GM19372 (cell line): ENCODE data around the gene PYGM.
"Not testable (repeated sequence)": the region's sequence is repeated elsewhere in the genome, so short reads cannot be mapped to it uniquely, and the experiment has no call there.

Source experiments
- ATAC-seq: cut with Tn5 transposase; IDR thresholded peaks from one replicate; pipeline ENCODE4 v1.9.1; 2021; ENCODE audit warnings: mild to moderate bottlenecking, low read depth, moderate library complexity; ENCODE audit not compliant: unreplicated experiment

PYGM gene

DNA sequence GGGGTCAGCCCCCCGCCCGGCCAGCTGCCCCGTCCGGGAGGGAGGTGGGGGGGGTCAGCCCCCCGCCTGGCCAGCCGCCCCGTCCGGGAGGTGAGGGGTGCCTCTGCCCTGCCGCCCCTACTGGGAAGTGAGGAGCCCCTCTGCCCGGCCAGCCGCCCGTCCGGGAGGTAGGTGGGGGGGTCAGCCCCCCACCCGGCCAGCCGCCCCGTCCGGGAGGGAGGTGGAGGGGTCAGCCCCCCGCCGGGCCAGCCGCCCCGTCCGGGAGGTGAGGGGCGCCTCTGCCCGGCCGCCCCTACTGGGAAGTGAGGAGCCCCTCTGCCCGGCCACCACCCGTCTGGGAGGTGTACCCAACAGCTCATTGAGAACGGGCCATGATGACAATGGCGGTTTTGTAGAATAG, 57.8 kb downstream of the PYGM start:
- not testable (repeated sequence) for ATAC-seq

DNA sequence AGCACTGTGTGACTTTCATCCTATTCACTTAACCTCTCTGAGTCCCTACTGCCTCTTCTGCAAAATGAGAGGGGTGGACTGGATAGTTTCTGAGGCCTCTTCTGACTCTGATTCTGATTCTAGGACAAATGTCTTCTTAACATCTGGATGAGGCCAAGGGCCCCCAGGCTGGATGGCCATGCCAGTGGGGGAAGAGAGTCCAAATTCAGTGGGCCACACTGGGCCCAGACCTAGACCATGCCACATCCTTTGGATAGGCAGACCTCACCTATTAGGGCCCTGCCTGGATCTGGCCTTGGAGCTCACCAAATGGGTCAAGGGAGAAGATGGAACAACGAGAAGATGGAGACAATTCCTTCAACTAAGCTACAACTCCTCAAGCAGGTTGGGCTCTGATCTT, 61.3 kb downstream of the PYGM start:
- ATAC-seq, result no peak

DNA sequence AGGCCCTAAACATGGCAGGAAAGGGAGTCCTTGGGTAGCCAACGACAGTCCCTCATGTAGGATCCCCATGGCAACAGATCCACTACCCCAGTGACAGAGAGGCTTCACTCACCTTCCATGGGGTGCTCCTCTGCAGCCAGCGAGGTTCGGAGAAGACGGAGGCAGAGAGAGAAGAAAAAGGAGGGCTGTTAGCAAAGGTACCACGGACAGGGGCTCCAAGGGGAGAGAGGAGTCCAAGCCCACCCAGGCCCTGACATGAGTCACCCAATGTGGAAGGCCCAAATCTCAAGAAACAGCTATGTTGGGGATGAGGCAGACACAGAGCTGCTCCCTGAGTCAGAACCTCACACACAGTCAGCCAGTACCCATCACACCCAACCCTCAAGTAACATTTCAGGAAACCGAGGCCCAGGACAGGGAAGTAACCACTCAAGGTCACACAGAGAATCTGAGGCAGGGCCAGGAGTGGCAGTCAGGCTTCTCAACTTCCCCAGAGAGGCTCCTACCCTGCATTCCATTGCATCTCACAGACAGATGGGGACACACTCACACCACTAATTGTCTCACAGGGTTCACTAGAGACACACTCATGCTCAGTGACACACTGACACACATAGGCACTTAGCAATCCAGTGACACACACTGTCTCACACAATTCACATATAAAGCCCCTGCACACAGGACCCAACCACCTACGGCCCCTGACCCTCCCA, 62.0 kb downstream of the PYGM start:
- ATAC-seq, result no peak
